ENCODE data around the gene CCDC88C. TPM values are rescaled to one million over a fixed set of nuclear protein-coding genes. Genes with fewer than 3 reads are reported as not detected.

The CCDC88C gene
- polyA plus RNA-seq, 6 donors from 2014 or later = 13.5 to 35.0 (median 15.8) TPM

DNA sequence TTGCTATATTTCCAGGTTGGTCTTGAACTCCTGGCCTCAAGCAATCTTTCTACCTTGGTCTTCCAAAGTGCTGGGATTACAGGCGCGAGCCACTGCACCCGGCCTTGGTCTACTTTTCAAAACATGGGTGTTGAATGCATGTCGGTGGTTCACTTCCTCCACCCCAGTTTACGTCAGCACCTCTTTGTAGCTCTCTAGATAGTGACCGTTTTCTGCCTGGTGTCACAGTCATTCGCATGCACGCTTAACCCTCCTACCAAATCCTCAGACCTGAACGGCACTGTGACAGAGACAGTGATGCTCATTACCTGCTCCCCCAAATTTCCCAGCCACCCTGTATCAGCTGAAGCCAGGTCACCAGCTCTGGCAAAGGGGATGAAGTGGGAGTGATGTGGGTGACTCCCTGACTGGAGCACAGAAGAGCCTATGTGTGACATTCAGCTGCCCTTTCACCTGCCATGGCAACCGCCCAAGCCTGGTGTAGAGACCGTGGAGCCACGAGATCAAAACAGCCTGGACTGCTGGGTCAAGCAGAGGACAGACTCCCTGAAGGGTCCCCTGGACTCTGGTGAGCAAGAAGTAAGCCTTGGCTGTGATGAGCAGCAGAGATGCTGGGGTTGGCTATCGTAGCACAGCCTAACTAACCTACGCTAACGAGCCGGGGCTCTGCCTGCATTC, 106.9 kb downstream of the CCDC88C start:
- ATAC-seq (ENCODE audit: low read depth in 2 of 2) (no peak), DNase-seq (no peak)
- peaks cover 37 to 46% (median 40%) of the 10 kb centered on the region in 3 donors for H3K4me1 Mint-ChIP-seq
- H3K4me3 Mint-ChIP-seq = peak overlapping the region in 4 of 8 donors; percentile 11 to 57 (median 42)
- no peaks in the 10 kb centered on the region for H3K9me3 Mint-ChIP-seq
- peak overlapping the region; percentile 39 to 96 (median 90) for H3K27ac Mint-ChIP-seq
- peaks cover 26 to 55% of the 10 kb centered on the region in 2 donors for H3K36me3 Mint-ChIP-seq
- H3K27me3 Mint-ChIP-seq = no peaks in the 10 kb centered on the region

DNA sequence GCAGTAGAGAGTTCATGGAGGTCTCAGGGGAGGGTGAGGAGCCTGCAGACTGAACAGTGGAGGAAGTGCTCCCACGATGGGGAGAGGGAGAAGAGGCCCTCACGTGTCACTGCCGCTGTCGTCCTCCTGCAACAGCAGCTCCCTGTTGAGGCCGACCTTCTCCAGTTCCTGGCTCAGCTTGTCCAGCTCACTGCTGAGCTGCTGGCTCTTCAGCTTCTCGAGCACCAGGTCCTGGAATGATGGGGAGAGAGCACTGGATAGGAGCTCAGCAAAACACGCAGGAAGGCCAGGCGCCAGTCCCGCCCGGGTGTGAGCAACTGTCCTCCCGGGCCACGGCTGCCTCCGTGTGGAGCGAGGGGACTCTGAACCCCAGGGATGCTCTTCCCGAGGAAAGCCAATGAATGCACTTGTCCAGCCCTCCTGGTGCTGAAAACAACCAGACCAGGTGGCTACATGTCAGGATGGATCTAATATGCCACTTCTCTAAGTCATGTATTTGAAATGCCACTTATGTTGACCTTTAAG, 107.8 kb downstream of the CCDC88C start:
- H3K4me1 Mint-ChIP-seq = peaks cover 27 to 42% (median 36%) of the 10 kb centered on the region in 3 donors
- no peaks in the 10 kb centered on the region for H3K9me3 Mint-ChIP-seq
- no peak for DNase-seq
- H3K27me3 Mint-ChIP-seq = no peaks in the 10 kb centered on the region
- peak overlapping the region in 4 of 6 donors; percentile 19 to 83 (median 70) for H3K27ac Mint-ChIP-seq
- H3K4me3 Mint-ChIP-seq = peak overlapping the region in 1 of 8 donors; percentile 39
- peaks cover 34 to 49% of the 10 kb centered on the region in 2 donors for H3K36me3 Mint-ChIP-seq
- ATAC-seq (ENCODE audit: low read depth in 2 of 2) = no peak

DNA sequence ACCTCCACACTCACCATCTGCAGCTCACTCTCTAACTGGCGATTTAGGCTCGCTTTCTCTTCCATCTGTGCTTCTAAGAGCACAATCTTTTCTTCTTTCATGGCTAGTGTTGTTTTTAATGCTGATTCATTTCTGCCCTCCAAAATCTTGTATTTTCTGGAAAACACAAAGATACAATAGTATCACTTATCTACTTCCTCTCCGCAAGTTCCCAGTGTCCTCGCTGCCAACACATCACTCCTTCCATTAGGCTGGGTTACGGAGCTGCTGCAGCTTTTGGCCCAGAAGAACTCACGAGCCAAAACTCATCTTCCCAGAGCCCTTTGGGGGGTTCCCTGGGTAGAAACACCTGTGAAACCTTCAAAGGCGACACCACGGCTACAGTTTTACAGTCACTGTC, 109.3 kb downstream of the CCDC88C start:
- no peak for DNase-seq
- H3K4me1 Mint-ChIP-seq = peaks cover 21 to 30% (median 25%) of the 10 kb centered on the region in 3 donors
- no peak for ATAC-seq (ENCODE audit: low read depth in 2 of 2)
- no peak overlapping the region for H3K4me3 Mint-ChIP-seq
- H3K27me3 Mint-ChIP-seq = no peaks in the 10 kb centered on the region
- H3K9me3 Mint-ChIP-seq = no peaks in the 10 kb centered on the region
- peaks cover 29 to 36% of the 10 kb centered on the region in 2 donors for H3K36me3 Mint-ChIP-seq
- peak overlapping the region in 1 of 6 donors; percentile 15 for H3K27ac Mint-ChIP-seq

DNA sequence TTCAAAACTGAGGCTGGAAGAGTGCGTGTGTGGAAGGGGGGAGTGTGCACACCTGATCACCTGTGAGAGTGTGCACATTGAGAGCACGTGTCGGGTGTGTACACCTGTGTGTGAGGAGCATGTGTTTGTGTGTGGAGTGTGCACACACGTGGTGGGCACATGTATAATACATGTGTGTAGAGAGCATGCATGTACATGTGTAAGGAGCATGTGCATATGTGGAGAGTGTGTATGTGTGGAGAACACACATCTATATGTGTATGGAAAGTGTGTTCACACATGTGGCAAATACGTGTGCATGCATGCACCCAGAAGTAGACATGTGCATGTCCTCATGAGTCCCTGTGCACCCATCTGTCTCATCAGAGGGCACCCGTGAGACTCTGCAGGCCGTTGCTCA, 110.0 kb downstream of the CCDC88C start:
- peaks cover 21 to 24% (median 23%) of the 10 kb centered on the region in 3 donors for H3K4me1 Mint-ChIP-seq
- H3K9me3 Mint-ChIP-seq = no peaks in the 10 kb centered on the region
- peaks cover 29 to 32% of the 10 kb centered on the region in 2 donors for H3K36me3 Mint-ChIP-seq
- ATAC-seq (ENCODE audit: low read depth in 2 of 2) (no peak), DNase-seq (no peak)
- no peak overlapping the region for H3K4me3 Mint-ChIP-seq
- H3K27me3 Mint-ChIP-seq = no peaks in the 10 kb centered on the region
- H3K27ac Mint-ChIP-seq = peak overlapping the region in 2 of 6 donors; percentile 38 to 56

DNA sequence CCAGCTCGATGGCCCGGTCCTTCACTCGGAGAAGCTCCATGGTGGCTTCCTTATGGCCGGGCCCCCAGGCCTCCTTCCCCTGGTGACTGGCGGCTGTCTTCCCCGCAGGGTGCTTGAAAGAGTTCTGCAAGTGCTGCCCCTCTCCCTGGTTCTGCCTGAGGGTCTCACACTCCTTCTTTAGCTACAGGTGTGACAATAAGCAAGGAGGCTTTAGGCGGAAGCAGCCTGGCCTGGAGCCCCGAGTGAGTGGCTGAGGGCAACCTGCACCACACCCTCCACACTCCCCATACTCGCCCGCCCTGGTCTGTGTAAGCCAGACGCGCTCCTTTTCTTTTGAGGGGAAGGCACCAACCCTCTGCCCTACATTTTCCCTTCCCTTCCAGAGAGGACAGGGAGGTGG, 110.6 kb downstream of the CCDC88C start:
- Mint-ChIP-seq H3K4me3 (no peak overlapping the region), H3K27ac (peak overlapping the region in 1 of 6 donors; percentile 56), H3K4me1 (peaks cover 21 to 29% (median 23%) of the 10 kb centered on the region in 3 donors), H3K36me3 (peaks cover 35 to 38% of the 10 kb centered on the region in 2 donors), H3K9me3 (no peaks in the 10 kb centered on the region), H3K27me3 (no peaks in the 10 kb centered on the region)
- DNase-seq (no peak), ATAC-seq (ENCODE audit: low read depth in 2 of 2) (no peak)

DNA sequence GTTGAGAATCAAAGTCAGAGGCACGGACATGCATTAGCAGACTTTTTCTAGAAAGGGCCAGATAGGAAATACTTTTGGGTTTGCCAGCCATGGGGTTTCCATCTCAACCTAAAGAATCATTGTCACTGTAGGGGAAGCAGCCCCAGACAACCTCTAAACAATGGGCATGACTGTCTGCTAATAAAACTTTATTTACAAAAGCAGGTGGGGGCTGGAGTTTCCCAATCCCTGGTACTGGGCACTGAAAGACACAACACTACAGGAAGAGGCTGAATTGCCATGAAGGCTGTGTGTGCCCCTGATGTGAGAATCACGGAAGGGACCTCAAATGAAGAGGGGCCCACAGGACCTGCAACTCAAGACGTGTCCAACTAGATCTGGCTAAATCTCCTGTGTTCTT, 111.1 kb downstream of the CCDC88C start:
- peaks cover 19 to 27% (median 22%) of the 10 kb centered on the region in 3 donors for H3K4me1 Mint-ChIP-seq
- H3K4me3 Mint-ChIP-seq = no peak overlapping the region
- no peaks in the 10 kb centered on the region for H3K9me3 Mint-ChIP-seq
- peaks cover 38% of the 10 kb centered on the region in 2 donors for H3K36me3 Mint-ChIP-seq
- DNase-seq (no peak), ATAC-seq (ENCODE audit: low read depth in 2 of 2) (no peak)
- peak overlapping the region in 2 of 6 donors; percentile 9 to 73 for H3K27ac Mint-ChIP-seq
- no peaks in the 10 kb centered on the region for H3K27me3 Mint-ChIP-seq

DNA sequence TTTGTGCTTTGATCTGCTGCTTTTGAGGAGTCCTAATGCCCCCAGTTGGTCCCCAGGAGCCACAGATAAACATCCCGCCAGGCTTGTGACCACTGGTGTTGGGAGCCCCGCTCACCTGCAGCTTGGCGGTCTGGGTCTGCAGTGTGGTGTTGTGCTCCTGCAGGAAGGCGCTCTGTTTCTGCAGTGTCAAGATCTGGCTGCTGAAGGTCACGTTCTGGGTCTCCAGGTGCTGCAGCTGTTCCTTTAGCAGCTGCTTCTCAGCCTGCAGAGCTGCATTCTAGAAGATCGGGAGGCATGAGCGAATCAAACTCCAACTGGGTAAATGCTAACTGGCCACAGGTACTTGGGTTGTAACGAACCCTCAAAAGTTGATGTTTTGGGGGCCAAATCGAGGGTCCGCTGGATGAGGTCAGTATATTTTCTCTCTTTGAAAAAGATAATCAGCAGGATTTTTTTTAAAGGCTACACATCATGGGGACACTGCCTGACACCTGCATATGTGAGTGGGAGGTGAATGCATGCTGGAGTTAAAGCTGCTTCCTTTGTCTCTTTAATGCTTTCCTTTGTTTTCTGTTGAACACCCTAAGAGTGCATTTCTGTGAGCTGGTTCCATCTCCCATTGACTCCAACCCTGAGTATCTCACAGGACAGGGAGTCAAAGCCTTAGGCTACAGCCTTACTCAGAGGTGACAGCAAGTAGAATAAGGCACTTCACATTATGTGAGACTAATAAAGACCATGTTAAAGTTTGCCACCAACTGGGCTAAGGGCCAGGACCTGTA, 111.8 kb downstream of the CCDC88C start:
- H3K27ac Mint-ChIP-seq = peak overlapping the region in 1 of 6 donors; percentile 73
- no peaks in the 10 kb centered on the region for H3K9me3 Mint-ChIP-seq
- peaks cover 12 to 21% (median 15%) of the 10 kb centered on the region in 3 donors for H3K4me1 Mint-ChIP-seq
- H3K4me3 Mint-ChIP-seq = no peak overlapping the region
- no peak for ATAC-seq (ENCODE audit: low read depth in 2 of 2)
- peaks cover 33 to 34% of the 10 kb centered on the region in 2 donors for H3K36me3 Mint-ChIP-seq
- H3K27me3 Mint-ChIP-seq = no peaks in the 10 kb centered on the region
- no peak for DNase-seq

DNA sequence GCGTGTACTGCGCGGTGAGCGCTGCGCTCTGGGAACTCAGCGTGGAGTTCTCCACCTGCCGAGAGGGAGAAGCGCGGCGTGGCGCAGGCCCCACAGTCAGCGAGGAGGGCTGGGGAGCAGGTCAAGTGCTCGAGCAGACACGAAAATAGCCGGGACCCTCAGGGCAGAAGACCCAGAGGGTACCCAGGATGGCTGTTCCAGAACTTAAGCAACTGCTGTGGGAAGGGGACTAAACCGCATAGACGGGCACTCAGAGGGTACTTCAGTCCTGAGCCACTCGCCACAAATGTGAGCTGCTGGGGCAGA, 113.7 kb downstream of the CCDC88C start:
- Mint-ChIP-seq H3K36me3 (peaks cover 34 to 37% of the 10 kb centered on the region in 2 donors), H3K27me3 (no peaks in the 10 kb centered on the region), H3K4me1 (peaks cover 2 to 14% (median 8%) of the 10 kb centered on the region in 3 donors), H3K9me3 (no peaks in the 10 kb centered on the region), H3K4me3 (no peak overlapping the region), H3K27ac (no peak overlapping the region)
- DNase-seq = no peak
- ATAC-seq (ENCODE audit: low read depth in 2 of 2) = no peak

DNA sequence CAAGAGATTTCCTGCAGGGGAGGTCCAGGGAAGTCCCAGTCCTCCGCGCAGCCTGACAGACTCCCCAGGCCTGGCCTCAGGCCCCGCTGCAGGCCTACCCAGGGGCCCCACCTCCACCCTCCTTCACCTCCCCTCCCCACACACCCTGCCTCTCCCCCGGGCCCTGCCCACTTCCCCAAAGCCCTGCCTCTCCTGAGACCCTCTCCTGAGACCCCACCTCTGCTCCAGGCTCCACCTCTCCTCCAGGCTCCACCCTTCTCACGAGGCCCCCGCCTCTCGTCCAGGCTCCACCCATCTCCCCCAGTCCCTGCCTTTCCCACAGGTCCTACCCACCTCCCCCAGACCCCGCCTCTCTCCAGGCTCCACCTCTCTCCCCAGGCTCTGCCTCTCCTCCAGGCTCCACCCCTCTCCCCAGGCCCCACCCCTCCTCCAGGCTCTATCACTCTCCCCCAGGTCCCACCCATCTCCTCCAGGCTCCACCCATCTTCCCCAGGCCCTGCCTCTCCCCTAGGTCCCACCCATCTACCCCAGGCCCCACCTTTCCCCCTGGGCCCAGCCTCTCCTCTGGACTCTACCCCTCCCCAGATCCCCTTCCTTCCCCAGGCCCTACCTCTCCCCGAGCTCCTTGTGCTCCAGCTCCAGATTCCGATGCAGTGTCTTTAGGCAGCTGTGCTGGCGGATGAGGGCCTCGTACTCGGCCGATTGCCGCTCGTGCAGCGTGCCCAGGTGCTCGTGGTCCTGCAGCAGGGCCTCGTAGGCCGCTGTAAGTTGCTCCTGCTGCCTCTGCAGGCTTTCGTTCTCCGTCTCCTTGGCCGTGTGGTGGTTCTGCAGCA, 114.3 kb downstream of the CCDC88C start:
- H3K27ac Mint-ChIP-seq = peak overlapping the region in 2 of 6 donors; percentile 69 to 80

DNA sequence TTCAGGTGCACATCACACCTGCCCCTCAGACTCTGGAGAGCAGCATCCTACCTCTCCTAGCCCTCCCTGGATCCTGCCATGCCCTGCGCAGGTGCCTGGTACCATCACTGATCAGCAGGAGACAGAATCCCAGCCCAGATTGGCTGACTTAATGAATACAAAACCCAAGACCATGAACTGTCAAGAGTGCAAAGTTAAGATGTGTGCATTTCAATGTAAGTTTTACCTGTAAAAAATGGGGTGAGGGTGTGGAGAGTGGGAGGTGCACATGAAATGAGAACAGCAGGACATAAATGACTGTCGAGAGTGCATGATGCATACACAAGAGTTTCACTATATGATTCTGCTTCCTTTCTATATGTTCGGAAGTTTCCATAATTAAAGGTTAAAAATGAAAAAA, 115.2 kb downstream of the CCDC88C start:
- Mint-ChIP-seq H3K4me3 (peak overlapping the region in 1 of 8 donors; percentile 40), H3K9me3 (no peaks in the 10 kb centered on the region), H3K4me1 (peaks cover 2 to 7% (median 7%) of the 10 kb centered on the region in 3 donors), H3K27me3 (no peaks in the 10 kb centered on the region), H3K36me3 (peaks cover 25 to 31% of the 10 kb centered on the region in 2 donors), H3K27ac (peak overlapping the region in 3 of 6 donors; percentile 50 to 86 (median 80))
- ATAC-seq (ENCODE audit: low read depth in 2 of 2) = no peak
- DNase-seq = no peak

More for the DNA sequence above, 114.3 kb downstream of the CCDC88C start:
- no peak for DNase-seq
- Mint-ChIP-seq H3K4me3 (no peak overlapping the region), H3K27me3 (no peaks in the 10 kb centered on the region), H3K4me1 (peaks cover 2 to 13% (median 8%) of the 10 kb centered on the region in 3 donors), H3K36me3 (peaks cover 32 to 33% of the 10 kb centered on the region in 2 donors), H3K9me3 (no peaks in the 10 kb centered on the region)
- ATAC-seq (ENCODE audit: low read depth in 2 of 2) = peak; percentile 59 to 73

DNA sequence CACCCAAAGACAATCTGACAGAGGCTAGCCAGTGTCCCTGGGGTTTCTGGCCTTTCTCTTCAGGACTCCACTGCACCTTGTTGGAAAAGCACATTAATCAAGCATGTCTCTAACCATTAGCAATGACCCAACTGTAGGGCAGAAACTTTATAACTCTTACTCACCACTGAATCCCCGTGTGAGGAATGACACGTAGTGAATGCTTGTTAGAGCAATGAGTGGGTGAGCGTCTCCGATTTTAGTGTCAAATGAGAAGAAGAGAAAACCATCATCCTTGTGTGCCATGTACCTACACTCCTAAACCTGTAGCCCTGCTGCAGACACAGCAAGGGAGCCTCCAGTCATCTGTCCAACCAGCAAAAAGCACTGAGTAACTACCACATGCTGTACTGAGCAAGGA, 116.7 kb downstream of the CCDC88C start:
- Mint-ChIP-seq H3K9me3 (no peaks in the 10 kb centered on the region), H3K36me3 (peaks cover 23 to 29% of the 10 kb centered on the region in 2 donors), H3K27me3 (no peaks in the 10 kb centered on the region), H3K4me1 (peaks cover 0 to 4% (median 2%) of the 10 kb centered on the region in 3 donors), H3K4me3 (peak overlapping the region in 1 of 8 donors; percentile 29), H3K27ac (no peak overlapping the region)
- ATAC-seq (ENCODE audit: low read depth in 2 of 2) (no peak), DNase-seq (no peak)

DNA sequence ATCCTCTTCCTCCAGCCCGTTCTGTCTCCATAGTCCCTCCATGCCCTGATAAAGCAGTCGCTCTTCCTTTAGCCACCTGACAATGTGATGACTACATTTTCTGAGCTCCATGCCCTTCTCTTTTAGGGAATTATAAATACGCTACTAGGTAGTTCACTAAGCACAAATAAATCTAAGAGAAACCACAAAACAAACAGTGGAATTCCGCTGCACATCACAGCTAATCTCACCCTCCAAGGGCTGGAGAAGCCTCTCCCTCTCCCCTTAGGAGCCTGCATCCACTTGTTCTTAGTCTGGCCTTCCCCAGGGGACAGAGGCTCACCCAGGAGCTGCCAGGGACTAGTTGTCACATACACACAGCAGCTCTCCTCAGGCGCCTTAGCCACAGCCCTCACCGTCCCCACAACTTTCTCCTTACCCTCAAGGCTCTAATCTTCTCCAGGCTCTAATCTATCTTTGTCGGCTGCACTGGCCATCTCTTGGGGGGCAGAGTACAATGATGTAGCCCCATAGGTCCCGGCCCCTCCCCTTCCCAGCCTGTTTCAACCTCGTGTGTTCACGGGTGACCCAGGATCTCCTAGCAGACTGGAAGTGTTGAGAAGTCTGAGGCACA, 117.2 kb downstream of the CCDC88C start:
- Mint-ChIP-seq H3K36me3 (peaks cover 18 to 29% of the 10 kb centered on the region in 2 donors), H3K4me3 (peak overlapping the region in 1 of 8 donors; percentile 5), H3K27ac (peak overlapping the region in 4 of 6 donors; percentile 43 to 71 (median 62)), H3K27me3 (no peaks in the 10 kb centered on the region), H3K9me3 (no peaks in the 10 kb centered on the region), H3K4me1 (peaks cover 0 to 4% (median 2%) of the 10 kb centered on the region in 3 donors)
- DNase-seq (no peak), ATAC-seq (ENCODE audit: low read depth in 2 of 2) (no peak)
